ENCODE data around the gene DVL1.
A peak's percentile ranks its signal among the peaks of the same experiment; 100 is the strongest.

DVL1 gene

DNA sequence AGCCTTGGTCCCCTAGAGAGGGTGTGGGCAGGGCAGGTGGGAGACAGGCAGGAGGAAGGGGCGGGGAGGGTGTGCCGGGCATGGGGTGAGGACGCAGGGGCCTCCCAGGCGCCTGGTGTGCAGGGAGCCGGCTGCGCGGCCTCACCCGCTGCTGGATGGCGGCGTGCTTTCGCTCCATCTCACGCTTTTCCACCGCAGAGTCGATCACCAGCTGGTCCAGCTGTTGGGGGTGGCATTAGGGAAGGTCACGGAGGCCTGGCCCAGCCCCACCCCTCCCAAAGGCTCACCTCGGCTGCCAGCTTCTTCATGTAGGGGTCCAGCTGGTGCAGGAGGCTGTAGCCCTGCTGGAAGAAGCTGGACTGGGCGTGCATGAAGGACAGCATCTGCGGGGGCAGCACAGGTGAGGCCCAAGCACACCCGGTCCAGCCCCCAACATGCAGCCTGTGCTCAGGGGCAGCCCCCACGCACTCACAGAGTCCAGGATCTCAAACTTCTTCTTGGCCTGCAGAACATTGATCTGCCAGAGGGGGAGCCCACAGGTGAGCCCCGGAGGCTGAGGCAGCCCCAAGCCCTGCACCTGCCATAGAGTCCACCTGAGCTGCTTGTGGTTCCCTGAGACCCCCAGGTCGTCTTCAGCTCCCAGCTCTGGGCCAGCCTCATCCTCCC, 49.4 kb downstream of the DVL1 start:
- no peak for DNase-seq (ENCODE audit: low read depth in 2 of 2, low spot score in 1 of 2)

DNA sequence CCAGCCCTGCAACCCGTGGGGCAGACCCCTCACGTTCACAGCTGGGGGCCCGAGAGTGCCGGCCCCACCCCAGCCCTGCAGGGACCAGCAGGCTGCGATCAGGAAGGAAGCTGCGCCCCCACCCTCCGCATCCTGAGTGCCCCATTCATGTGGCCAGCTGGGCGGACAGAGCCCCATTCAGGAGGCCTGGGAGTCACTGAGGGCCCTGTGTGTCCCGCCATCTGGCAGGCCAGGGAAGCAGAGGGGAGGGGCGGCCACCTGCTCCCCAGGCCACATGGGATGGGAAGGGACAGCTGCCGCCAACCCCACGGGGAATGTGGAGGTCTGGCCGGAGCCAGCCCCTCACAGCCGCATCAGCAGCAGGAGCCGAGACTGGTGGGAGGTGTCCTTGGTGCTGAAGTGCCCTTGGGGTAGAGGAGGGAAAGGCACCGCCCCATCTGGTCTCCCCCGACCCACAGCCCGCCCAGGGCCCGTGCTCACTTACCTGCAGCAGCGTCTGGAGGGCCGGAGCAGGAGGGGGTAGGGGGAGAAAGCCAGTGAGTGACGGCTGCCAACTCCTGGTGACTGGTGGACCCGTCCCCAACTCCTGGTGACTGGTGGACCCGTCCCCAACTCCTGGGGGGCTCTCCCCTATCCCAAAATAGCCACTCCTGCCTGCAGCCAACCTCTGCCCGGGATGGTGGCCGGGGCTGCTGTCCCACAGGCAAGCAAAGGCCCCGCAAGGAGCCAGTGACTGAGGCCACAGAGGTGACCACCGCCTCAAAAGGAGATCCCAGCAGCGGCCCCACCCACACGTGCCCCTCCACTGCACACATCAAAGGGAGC, 50.1 kb downstream of the DVL1 start:
- DNase-seq (ENCODE audit: low read depth in 2 of 2, low spot score in 1 of 2) = no peak

DNA sequence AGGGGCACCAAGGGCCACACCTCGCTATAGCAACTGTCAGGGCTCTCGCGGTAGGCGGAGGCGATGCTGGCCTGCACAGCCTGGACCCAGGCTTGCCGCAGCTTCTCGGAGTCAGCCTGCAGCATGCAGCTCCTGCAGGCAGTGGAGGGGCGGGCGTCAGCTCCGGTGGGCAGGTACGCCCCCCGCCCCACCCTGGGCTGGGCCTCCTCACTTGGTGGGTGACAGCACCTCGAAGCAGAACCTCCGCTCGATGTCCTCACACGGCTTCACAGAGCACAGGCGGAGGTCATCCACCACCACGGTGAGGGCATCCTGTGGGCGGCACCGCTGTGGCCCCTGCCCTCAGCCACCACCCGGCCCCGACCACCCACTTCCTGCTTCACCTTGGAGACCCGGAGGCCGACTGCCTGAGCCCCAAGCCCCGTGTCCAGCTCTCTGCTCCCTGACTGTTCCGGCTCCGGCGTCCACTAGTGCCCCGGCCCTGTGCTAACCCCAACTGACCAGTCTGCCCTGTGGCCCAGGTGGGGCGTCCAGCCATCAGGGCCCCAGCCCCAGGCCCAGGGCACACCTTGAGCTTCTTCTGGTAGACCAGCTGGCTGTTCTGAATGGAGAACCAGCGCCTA, 51.3 kb downstream of the DVL1 start:
- DNase-seq (ENCODE audit: low read depth in 2 of 2, low spot score in 1 of 2) = no peak

DNA sequence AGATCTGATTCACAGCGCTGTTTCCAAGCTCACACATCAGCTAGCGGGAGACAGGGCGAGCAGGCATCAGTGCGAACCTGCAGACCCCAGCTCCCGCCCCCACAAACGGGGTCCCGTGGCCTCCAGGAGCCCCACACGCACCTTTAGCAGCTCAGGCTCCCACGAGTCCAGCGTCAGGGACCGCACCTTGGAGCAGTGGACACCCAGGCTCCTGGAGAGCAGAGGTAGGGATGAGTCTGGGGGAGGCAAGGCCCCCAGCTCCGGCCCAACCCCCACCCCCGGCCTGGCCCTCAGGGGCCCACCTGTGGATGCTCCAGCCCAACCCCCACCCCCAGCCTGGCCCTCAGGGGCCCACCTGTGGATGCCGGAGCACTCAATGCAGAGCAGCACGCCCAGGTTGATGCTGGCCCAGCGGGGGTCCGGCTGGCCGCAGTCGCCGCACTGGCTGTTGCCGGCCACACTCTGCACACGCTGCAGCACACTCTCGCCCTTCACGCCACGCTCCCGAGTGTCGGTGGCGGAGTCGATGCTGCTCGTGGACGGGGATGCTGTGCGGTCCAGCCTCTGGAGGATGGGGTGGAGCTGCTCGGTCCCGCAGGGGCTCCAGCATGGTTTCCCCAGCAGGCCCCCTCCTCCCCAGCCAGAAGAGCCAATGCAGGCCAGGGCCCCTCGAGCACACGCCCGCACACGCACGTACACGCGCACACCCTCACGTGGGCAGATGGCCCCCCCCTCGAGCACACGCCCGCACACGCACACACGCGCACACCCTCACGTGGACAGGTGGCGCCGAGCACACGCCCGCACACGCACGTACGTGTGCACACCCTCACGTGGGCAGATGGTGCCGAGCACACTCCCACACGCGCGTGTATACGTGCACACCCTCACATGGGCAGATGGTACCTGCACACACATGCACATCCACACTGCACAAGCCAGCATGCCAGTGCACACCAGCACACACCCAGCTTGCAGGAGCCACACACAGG, 52.9 kb downstream of the DVL1 start:
- DNase-seq (ENCODE audit: low read depth in 2 of 2, low spot score in 1 of 2) = no peak

DNA sequence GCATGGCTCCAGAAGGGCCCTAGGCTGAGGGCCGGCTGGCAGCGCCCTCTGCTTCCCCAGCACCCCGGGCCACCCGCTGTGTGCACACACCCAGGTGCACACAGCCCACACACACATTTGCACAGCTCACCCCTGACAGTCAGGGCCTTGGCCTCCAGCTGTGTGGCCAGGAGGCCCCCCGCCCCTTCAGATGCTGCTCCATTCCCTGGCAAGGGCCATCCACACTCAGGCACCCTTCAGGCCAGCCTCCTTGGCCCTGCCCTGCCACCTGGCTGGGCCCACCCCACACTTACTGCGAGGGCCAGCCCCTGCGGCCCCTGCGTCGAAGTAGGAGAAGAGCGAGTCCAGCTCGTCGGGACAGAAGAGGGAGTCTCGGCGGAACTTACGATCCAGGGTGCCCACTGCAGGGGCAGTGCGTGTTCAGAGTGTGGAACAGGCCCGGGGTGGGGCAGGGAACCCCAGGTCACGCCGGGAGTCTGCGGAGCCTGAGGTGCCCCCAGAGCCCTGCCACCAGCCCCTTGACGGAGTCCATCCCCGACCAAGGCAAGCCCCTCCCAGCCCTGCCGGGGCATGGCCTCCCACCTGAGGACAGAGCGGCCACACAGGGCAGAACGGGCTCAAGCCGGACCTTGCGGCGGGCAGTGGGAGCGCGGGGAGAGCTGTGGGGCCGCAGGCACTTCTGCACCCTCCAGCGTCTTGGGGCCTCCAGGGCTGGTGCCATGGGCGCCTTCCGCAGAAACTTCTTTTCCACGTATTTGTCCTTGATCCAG, 53.9 kb downstream of the DVL1 start:
- DNase-seq (ENCODE audit: low read depth in 2 of 2, low spot score in 1 of 2) = no peak

DNA sequence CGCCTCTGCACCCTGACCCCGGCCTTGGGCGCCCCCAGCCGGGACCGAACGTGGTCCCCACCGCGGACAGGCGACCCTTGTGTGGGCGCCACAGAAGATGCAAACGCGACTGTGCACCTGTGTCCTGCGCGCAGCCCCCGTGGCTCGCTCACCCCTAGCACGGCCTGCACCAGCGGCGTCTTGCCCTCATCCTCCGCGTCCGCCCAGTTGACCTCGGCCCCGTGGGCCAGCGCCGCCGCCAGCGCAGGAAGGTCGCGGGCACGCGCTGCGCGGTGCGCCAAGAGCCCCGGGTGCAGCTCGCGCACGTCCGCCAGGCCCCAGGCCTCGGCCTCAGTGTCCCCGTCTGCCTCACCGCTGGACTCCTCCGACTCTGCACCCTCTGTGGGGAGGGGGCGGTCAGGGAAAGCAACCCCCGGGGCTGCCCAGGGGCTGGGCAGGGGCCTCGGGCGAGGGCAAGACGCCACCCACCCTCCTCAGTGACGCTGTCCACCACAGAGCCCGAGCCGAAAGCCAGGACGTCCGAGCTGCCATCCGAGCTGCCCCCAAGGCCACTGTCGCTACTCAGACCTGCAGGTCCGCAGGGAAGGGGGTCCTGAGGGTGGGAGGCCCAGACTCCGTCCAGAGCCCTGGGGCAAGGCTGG, 54.8 kb downstream of the DVL1 start:
- no peak for DNase-seq (ENCODE audit: low read depth in 2 of 2, low spot score in 1 of 2)

DNA sequence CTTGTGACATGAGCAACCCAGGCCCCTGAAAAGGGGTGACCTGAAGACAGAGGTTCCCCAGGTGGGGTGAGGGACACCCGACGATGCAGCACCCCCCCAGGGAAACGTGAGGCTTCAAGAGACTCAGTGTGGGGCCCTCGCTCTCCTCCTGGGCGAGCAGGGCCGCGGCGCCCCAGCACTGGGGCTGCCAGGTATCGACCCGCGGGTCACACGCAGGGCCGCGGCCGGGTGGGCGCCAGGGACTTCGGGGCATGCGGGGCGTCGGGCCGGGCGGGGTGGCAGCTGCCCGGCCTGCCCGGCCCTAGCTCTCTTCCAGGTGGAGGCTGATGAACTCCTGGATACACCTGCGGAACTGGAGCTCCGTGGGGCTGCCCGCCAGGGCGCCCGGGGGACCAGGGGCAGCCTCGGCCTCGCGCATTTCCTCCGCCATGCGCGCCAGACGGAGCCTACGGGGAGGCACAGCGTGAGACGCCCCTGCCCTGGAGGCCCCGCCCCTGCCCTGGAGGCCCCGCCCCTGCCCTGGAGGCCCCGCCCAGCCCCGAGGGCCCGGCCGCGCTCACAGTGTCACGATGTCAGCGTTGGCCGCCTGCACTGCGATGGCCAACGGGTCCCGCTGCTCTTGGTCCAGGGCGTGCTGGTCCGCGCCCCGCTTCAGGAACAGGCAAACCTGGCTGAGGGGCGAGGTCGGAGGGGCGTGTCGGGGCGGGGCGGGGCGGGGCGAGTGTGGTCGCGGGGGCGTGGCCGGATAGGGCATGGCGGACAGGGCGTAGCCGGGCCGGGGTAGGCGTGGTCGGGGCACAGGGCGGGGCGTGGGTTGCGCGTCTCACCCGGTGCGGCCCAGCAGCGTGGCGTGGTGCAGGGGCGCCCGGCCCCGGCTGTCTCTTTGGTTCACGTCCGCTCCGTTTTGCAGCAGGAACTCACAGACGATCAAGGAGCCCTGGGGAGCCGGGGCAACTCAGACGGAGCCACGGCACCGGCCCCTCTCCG, 55.7 kb downstream of the DVL1 start:
- DNase-seq (ENCODE audit: low read depth in 2 of 2, low spot score in 1 of 2) = no peak

DNA sequence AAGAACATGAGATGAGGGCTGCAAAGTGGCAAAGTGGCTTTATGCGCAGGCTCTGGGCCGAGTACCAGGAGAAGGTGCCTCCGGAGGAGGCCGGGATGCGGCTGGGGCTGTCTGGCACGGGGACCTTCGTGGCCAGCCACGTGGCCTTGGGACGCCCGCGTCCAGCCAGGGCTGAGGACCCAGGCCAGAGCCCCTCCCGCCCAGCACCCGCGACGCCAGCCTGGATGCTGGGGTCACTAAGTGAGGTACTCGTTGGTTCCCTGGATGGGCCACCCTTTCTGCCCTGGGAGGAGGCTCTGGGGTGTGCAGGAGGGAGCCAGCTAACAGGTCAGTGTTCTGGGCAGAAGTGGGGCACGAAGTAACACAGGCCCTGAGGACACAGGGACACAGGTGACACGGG, 56.4 kb downstream of the DVL1 start:
- no peak for DNase-seq (ENCODE audit: low read depth in 2 of 2, low spot score in 1 of 2)

DNA sequence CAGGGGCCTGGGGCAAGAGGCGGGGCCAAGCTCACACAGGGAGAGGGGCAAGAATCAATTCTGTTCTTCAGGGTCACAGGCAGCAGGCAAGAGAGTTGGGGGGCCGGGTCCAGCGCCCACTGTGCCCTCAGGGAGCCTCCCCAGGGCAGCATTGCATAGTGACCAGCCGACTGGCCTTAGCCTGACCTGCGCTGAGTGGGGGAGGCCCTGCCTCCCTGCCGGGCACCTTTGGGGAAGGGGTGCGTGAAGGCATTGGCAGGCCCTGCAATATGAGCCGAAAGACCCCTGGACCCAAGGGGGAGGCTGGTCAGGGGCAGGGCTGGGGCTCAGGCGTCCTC, 56.8 kb downstream of the DVL1 start:
- DNase-seq (ENCODE audit: low read depth in 2 of 2, low spot score in 1 of 2) = no peak

DNA sequence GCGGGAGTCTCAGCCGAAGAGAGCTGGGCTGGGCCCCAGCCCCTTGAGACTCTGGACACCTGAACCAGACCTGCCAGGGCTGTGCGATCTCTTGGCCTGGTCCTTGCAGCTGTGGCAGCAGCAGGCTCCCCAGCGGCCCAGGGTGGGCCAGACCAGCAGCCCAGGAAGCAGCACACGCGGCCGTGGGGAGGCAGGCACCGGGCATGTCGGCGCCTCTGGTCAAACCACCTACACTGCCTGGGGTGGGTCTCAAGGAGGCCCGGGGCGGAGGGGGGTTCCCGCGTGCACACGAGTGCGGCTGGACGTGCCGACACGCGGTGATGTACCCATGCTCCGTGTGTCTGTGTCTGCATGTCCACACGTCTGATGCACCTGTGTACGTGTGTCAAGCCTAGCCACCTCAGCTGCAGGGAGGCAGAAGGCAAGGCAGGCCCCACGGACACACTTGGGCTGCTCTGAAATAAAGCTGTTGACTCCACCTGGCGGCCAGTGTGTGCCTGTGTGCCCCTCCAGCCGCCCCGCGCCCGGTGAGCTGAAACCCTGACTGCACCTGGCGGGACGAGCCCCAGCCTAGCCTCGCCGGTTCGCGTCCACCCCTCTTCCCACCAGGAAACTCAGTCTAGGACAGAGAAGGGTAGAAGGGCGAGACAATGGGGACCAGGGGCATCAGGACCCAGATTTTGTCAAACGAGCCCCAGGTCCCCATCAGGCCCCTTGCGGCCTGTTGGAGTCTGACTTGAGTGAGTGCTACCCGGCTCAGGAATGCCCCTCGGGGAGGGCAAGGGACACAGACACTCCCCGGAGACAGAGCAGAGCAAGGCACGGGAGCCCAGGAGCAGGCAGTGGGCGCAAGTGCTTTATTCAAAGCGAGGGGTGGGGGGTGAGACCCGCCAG, 57.4 kb downstream of the DVL1 start:
- DNase-seq (ENCODE audit: low read depth in 2 of 2, low spot score in 1 of 2) = peak in 1 of 2 donors; percentile 37

DNA sequence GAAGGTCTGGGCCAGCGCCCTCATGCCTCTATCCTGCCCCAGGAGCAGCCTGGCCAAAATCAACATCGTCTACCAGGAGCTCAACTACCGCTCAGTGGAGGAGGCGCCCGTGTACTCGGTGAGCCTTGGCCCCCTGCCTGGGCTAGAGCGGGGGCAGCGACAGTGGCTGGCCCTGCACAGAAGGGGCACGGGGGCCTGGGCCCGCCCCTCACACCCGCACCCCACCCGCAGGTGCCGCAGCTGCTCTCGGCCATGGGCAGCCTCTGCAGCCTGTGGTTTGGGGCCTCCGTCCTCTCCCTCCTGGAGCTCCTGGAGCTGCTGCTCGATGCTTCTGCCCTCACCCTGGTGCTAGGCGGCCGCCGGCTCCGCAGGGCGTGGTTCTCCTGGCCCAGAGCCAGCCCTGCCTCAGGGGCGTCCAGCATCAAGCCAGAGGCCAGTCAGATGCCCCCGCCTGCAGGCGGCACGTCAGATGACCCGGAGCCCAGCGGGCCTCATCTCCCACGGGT, 58.1 kb downstream of the DVL1 start:
- no peak for DNase-seq (ENCODE audit: low read depth in 2 of 2, low spot score in 1 of 2)

DNA sequence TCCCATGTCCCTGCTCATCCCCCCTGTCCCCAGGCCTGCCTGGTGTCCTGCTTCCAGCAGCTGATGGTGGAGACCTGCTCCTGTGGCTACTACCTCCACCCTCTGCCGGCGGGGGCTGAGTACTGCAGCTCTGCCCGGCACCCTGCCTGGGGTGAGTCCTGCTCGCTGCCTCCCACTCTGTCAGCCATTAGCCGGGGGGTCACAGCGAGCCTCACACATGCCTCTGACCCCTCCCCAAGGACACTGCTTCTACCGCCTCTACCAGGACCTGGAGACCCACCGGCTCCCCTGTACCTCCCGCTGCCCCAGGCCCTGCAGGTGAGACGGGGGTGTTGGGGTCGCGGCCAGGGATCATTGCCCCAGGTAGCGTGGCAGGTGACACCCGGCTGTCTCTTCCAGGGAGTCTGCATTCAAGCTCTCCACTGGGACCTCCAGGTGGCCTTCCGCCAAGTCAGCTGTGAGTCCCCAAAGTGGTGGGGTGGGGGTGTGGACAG, 58.9 kb downstream of the DVL1 start:
- no peak for DNase-seq (ENCODE audit: low read depth in 2 of 2, low spot score in 1 of 2)

DNA sequence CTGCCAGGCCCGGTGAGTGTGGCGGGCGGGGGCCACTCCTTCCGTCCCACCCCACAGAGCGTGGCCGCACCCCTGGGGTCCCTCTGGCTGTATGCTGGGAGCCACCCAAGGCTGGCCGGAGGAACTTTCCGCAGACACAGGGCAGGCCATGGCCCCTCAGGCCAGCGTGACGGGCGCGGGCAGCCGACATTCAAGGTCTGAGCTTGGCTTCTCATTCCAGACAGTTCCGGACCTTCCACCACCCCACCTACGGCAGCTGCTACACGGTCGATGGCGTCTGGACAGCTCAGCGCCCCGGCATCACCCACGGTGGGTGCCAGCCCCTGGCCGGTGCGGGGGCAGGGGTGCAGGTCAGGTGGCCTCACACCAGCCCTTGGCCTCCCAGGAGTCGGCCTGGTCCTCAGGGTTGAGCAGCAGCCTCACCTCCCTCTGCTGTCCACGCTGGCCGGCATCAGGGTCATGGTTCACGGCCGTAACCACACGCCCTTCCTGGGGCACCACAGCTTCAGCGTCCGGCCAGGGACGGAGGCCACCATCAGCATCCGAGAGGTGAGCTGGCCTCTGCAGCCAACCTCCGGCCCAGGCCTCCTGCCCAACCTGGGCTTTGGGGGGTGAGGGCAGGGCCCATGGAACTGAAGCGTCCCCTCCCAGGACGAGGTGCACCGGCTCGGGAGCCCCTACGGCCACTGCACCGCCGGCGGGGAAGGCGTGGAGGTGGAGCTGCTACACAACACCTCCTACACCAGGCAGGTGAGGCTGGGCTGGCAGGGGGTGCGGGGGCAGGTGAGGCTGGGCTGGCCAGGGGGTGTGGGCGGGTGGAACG, 61.7 kb downstream of the DVL1 start:
- DNase-seq (ENCODE audit: low read depth in 2 of 2, low spot score in 1 of 2) = no peak

DNA sequence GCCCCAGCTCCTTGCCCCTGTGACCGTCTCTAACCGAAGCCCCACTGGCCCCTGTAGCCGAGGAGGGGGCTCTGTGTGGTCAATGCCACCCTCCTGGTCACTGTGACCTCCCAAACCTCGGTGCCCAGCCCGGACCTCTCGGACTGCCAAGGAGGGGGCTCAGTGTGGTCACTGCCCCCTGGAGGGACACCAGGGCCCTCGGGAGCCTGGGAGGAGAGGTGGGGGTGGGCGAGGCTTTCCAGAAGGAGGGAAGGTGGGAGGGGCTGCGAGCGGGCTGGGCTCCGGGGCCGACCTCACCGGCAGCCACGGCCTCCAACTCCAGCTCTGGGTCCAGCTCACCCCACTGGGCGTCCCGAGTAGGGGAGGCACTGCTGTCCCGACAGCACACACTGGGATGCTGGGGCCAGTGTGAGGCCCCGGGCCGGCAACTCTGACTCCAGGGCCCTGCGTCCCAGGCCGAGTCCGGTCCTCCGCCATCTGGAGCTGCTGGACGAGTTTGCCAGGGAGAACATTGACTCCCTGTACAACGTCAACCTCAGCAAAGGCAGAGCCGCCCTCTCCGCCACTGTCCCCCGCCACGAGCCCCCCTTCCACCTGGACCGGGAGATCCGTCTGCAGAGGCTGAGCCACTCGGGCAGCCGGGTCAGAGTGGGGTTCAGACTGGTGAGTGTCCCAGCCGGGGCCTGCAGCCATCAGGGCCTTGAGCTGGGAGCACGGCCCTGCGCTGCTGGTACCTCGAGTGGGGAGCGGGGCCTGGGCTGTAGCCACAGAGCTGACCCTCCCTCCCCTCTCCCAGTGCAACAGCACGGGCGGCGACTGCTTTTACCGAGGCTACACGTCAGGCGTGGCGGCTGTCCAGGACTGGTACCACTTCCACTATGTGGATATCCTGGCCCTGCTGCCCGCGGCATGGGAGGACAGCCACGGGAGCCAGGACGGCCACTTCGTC, 62.6 kb downstream of the DVL1 start:
- DNase-seq (ENCODE audit: low read depth in 2 of 2, low spot score in 1 of 2) = no peak

DNA sequence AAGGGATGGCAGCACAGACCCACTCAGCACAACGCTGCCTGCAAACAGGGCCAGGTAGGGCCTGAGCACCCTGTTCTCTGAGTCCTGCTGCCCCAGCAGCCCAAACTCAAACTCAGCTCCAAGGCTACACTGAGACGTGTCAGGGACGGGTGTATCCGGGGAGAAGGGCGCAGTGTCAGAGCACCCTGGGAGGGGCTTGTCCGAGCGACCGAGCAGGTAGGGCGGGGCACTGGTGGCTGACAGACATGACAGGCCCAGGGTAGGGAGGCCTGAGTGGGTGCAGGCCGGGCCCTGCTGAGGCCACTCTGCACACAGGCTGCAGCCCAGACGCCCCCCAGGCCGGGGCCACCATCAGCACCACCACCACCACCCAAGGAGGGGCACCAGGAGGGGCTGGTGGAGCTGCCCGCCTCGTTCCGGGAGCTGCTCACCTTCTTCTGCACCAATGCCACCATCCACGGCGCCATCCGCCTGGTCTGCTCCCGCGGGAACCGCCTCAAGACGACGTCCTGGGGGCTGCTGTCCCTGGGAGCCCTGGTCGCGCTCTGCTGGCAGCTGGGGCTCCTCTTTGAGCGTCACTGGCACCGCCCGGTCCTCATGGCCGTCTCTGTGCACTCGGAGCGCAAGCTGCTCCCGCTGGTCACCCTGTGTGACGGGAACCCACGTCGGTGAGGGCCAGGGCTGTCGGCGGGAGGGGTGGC, 63.5 kb downstream of the DVL1 start:
- no peak for DNase-seq (ENCODE audit: low read depth in 2 of 2, low spot score in 1 of 2)

Data from stimulated activated CD8-positive, alpha-beta memory T cell treated with anti-CD3 and anti-CD28 coated beads, Interleukin-4, amount 100 ng/mL, for 1 hour (primary cell).